Stimulated activated naive CD8-positive, alpha-beta T cell treated with anti-CD3 and anti-CD28 coated beads, Interleukin-15, amount 100 ng/mL, for 72 hours (primary cell): ENCODE data around the gene TNPO3.
"Not testable (repeated sequence)": the region's sequence is repeated elsewhere in the genome, so short reads cannot be mapped to it uniquely, and the experiment has no call there.

Experiments used
- ATAC-seq: fragments of 150-1000 bp; cut with Tn5 transposase; 2 replicates; pipeline ENCODE4 v1.10.0; 2021; ENCODE audit warnings: mild to moderate bottlenecking, moderate library complexity
- DNase-seq, 2 donors: peaks; one replicate each; pipeline ENCODE4 v3.0.0; 2021 to 2022
- H3K27ac Mint-ChIP-seq, 2 donors: one replicate each; pipeline ENCODE4 v1.8.0; 2022; ENCODE audit warnings: mild to moderate bottlenecking in 2 of 2, mixed read lengths in 2 of 2, moderate library complexity in 2 of 2
- H3K27me3 Mint-ChIP-seq: one replicate; pipeline ENCODE4 v1.8.0; 2022; ENCODE audit warnings: mixed read lengths
- H3K4me1 Mint-ChIP-seq: one replicate; pipeline ENCODE4 v1.8.0; 2022; ENCODE audit warnings: mild to moderate bottlenecking, mixed read lengths
- H3K4me3 Mint-ChIP-seq, 2 donors: one replicate each; pipeline ENCODE4 v1.8.0; 2022; ENCODE audit warnings: mild to moderate bottlenecking in 2 of 2, mixed read lengths in 2 of 2, moderate library complexity in 1 of 2
- H3K9me3 Mint-ChIP-seq, 2 donors: one replicate each; pipeline ENCODE4 v1.8.0; 2022; ENCODE audit warnings: mixed read lengths in 2 of 2

The TNPO3 gene

GRCh38 chr7:129076886-129077285 lies 22.0 kb upstream of the TNPO3 start:
- H3K4me3 Mint-ChIP-seq: no peak overlapping the region
- H3K4me1 Mint-ChIP-seq: peaks cover 10% of the 10 kb centered on the region
- DNase-seq (no peak), ATAC-seq (no peak)
- peaks cover 7% of the 10 kb centered on the region for H3K27me3 Mint-ChIP-seq
- no peak overlapping the region for H3K27ac Mint-ChIP-seq
- no peaks in the 10 kb centered on the region for H3K9me3 Mint-ChIP-seq

- Mint-ChIP-seq H3K4me1 (peaks cover 11% of the 10 kb centered on the region), H3K9me3 (no peaks in the 10 kb centered on the region), H3K27ac (no peak overlapping the region), H3K4me3 (no peak overlapping the region), H3K27me3 (peaks cover 10% of the 10 kb centered on the region)
- ATAC-seq: no peak
- DNase-seq: no peak
Measured at GRCh38 chr7:129074994-129075393, 20.1 kb upstream of the TNPO3 start.

- Mint-ChIP-seq H3K27me3 (peaks cover 15% of the 10 kb centered on the region), H3K27ac (no peak overlapping the region), H3K4me1 (peaks cover 13% of the 10 kb centered on the region), H3K4me3 (no peak overlapping the region), H3K9me3 (no peaks in the 10 kb centered on the region)
- DNase-seq: no peak
- ATAC-seq: no peak
Measured at GRCh38 chr7:129074361-129074871, 19.5 kb upstream of the TNPO3 start.

DNA sequence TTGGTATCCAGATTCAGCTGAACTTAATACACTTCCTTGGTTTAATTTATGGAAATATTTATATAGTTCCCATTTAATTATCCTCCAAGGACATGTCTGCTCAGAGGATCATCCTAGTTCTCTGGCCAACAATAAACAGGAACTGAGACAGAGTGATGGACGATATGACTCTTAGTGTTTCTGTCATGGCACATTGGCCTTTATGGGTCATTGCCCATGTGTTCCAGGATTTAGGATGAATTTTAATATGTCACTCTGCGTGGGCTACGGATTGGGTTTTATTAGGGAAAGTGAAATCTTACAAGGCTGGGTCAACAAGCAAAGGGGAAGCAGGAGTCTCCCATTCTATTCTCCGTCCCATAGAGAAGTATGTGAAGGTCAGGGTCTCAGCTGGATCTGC lies 18.8 kb upstream of the TNPO3 start:
- DNase-seq: no peak
- no peak for ATAC-seq
- peaks cover 22% of the 10 kb centered on the region for H3K27me3 Mint-ChIP-seq
- no peak overlapping the region for H3K27ac Mint-ChIP-seq
- peaks cover 17% of the 10 kb centered on the region for H3K4me1 Mint-ChIP-seq
- H3K9me3 Mint-ChIP-seq: no peaks in the 10 kb centered on the region
- no peak overlapping the region for H3K4me3 Mint-ChIP-seq

DNA sequence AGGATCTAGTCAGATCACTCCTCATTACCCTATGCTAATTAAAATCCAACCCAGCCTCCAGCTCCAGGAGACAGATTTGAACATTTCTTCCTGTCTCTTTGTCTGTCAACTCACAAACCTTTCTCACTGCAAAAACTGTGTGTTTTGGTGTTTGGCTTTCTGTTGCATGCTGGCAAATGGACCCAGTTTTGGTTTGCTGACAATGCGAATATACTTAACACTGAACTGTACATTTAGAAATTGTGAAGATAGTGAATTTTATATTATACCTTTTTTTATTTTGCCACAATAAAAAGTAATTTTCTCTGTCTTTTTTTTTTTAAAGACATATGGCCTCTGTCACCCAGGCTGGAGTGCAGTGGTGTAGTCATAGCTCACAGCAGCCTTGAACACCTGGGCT lies 18.3 kb upstream of the TNPO3 start:
- DNase-seq (no peak), ATAC-seq (no peak)
- Mint-ChIP-seq H3K4me3 (no peak overlapping the region), H3K27me3 (peaks cover 22% of the 10 kb centered on the region), H3K27ac (no peak overlapping the region), H3K9me3 (no peaks in the 10 kb centered on the region), H3K4me1 (peaks cover 17% of the 10 kb centered on the region)

DNA sequence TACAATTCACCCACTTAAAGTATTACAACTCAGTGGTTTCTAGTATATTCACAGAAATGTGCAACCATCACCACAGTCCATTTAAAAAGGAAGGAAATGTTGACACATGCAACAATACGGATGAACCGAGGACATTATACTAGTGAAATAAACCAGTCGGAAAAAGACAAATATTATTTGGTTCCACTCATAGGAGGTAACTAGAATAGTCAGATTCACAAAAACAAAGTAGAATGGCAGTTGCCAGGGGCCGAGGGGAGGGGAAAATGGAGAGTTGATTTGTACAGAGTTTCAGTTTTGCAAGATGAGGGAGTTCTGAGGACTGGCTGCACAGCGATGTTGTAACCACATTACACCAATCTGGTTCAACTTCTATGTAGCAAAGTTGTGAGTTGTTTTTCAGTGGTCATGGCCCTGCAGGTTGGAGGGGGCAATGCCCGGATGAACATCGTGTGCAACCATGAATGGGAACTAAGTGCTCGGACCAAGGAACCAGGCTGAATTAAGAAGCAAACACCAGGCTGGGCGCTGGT lies 17.6 kb upstream of the TNPO3 start:
- H3K4me1 Mint-ChIP-seq: peaks cover 17% of the 10 kb centered on the region
- ATAC-seq (peak; percentile 40), DNase-seq (no peak)
- H3K4me3 Mint-ChIP-seq: no peak overlapping the region
- peaks cover 22% of the 10 kb centered on the region for H3K27me3 Mint-ChIP-seq
- H3K9me3 Mint-ChIP-seq: no peaks in the 10 kb centered on the region
- no peak overlapping the region for H3K27ac Mint-ChIP-seq

DNA sequence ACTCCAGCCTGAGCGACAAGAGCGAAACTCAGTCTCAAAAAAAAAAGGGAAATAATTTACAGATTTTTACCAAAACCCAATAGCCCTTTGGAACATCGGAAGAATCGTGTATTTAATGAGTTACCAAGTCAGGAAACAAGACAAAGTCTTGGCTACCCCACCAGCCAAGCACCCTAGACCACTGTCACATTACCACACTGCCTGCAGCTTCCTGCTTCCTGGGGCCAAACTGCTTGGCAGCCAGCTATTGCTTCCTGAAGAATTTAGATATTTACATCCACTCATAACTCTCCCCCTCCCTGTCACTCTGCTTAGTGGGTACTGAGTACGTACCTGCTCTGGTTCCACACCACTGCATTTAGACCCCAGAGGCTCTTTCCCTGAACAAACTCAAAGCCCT lies 14.1 kb upstream of the TNPO3 start:
- Mint-ChIP-seq H3K9me3 (no peaks in the 10 kb centered on the region), H3K4me1 (peaks cover 17% of the 10 kb centered on the region), H3K27me3 (peaks cover 20% of the 10 kb centered on the region), H3K4me3 (no peak overlapping the region), H3K27ac (no peak overlapping the region)
- no peak for DNase-seq
- ATAC-seq: no peak

GRCh38 chr7:129067943-129068548 lies 13.1 kb upstream of the TNPO3 start:
- Mint-ChIP-seq H3K4me3 (no peak overlapping the region), H3K27me3 (peaks cover 15% of the 10 kb centered on the region), H3K9me3 (no peaks in the 10 kb centered on the region), H3K4me1 (peaks cover 17% of the 10 kb centered on the region), H3K27ac (no peak overlapping the region)
- DNase-seq (no peak), ATAC-seq (no peak)

DNA sequence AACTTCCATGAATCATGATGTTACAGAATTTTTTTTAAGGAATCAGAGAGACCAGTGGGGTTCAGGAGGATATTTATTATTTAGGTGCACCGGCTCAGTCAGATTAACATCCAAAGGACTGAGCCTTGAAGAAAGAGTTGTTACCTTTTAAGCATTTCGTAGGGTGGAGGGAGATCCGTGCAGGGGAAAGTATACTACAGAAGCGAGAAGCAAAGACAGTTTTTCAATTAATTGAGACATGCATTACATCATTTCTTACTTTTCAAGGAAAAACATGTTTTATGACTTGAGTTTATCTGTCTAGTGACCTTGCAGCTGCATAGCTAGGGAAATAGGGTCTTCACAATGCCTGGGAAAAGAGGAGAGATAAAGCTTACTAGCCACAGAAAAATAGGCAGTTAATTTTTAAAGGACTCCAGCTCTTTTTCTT lies 12.2 kb upstream of the TNPO3 start:
- not testable (repeated sequence) for ATAC-seq, H3K9me3 Mint-ChIP-seq, H3K4me1 Mint-ChIP-seq, DNase-seq, H3K4me3 Mint-ChIP-seq, H3K27ac Mint-ChIP-seq
- peaks cover 15% of the 10 kb centered on the region for H3K27me3 Mint-ChIP-seq

DNA sequence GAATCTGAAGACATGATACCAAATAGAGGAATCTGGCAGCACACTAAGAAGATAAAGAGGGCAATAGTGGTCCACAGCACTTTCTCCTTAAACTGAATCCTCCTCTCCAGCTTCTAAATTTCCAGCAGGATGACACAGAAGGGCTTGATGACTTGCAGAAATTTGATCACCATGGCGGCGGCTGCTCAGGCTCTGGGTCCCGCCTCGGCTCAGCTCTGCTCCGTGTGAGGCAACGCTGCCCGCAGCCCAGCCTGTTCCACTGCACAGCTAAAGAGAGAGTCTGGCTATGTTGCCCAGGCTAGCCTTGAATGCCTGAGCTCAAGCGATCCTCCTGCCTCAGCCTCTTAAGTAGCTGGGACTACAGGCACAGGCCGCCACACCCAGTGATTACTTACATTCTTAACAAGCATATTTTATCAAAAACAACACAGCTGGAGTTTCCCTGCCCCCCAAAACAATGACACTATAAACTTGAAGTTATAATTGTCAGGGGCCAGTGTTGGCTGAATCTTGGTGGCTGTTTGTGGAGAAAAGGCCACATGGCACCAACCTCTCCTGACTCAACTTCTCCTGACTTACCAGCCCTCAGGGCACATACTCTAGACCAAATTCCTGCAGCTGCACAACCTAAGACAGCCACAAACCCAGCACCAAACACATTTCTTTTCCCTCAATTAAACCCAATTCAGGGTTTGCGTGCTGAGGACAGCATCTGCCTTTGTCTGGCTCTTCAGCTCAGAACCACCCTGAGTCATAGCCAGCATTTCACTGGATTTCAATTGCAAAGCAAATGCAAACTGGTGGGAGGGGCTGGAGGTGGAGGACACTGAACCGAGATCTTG lies 11.6 kb upstream of the TNPO3 start:
- H3K9me3 Mint-ChIP-seq: no peaks in the 10 kb centered on the region
- no peak overlapping the region for H3K27ac Mint-ChIP-seq
- DNase-seq (no peak), ATAC-seq (no peak)
- H3K4me1 Mint-ChIP-seq: peaks cover 6% of the 10 kb centered on the region
- H3K4me3 Mint-ChIP-seq: no peak overlapping the region
- H3K27me3 Mint-ChIP-seq: peaks cover 15% of the 10 kb centered on the region

- H3K4me1 Mint-ChIP-seq: peaks cover 34% of the 10 kb centered on the region
Measured at GRCh38 chr7:129055861-129056464, 1.1 kb upstream of the TNPO3 start.

GRCh38 chr7:129055294-129055816 lies 444 bp upstream of the TNPO3 start:
- Mint-ChIP-seq H3K27ac (peak overlapping the region; percentile 100), H3K4me1 (peaks cover 40% of the 10 kb centered on the region), H3K27me3 (peaks cover 8% of the 10 kb centered on the region), H3K9me3 (no peaks in the 10 kb centered on the region), H3K4me3 (peak overlapping the region; percentile 94 to 95)
- ATAC-seq (peak; percentile 35), DNase-seq (no peak)

More at GRCh38 chr7:129055861-129056464, 1.1 kb upstream of the TNPO3 start:
- Mint-ChIP-seq H3K4me3 (peak overlapping the region; percentile 94 to 95), H3K27me3 (peaks cover 8% of the 10 kb centered on the region), H3K27ac (no peak overlapping the region), H3K9me3 (no peaks in the 10 kb centered on the region)
- no peak for DNase-seq
- ATAC-seq: no peak

- no peak for DNase-seq
- H3K27me3 Mint-ChIP-seq: no peaks in the 10 kb centered on the region
- H3K4me3 Mint-ChIP-seq: peak overlapping the region; percentile 94 to 95
- H3K27ac Mint-ChIP-seq: peak overlapping the region; percentile 100
- no peaks in the 10 kb centered on the region for H3K9me3 Mint-ChIP-seq
- no peak for ATAC-seq
- peaks cover 50% of the 10 kb centered on the region for H3K4me1 Mint-ChIP-seq
Measured at GRCh38 chr7:129053938-129054437, 923 bp downstream of the TNPO3 start.

DNA sequence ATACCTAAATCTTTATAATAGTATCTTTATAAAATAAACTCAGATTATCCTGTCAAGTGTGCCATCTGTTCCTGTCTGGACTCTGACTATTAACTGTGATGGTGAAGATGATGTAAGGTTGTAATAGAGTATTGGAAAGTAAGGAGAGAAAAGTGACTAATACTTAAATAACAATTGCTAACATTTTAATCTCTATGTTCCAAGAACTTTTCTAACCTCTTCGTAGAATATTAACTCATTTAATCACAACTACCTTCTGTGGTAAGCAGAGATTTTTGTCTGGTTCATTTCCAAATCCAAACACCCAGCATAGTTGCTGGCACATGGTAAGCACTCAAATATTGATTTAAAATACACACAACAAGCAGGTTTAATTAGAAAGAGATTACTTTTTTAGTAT lies 2.5 kb downstream of the TNPO3 start:
- no peak for DNase-seq
- Mint-ChIP-seq H3K4me1 (peaks cover 66% of the 10 kb centered on the region), H3K27me3 (no peaks in the 10 kb centered on the region), H3K27ac (no peak overlapping the region), H3K4me3 (peak overlapping the region; percentile 94 to 95), H3K9me3 (no peaks in the 10 kb centered on the region)
- no peak for ATAC-seq

DNA sequence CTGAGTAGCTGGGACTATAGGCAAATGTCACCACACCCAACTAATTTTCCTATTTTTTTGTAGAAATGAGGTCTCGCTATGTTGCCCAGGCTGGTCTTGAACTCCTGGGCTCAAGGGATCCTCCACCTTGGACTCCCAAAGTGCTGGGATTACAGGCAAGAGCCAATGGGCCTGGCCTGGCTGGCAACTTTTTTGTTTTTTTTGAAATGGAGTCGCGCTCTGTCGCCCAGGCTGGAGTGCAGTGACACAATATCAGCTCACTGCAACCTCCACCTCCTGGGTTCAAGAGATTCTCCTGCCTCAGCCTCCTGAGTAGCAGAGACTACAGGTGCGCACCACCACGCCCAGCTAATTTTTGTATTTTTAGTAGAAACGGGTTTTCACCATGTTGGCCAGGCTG lies 3.5 kb downstream of the TNPO3 start:
- not testable (repeated sequence) for ATAC-seq, H3K27ac Mint-ChIP-seq, H3K9me3 Mint-ChIP-seq, DNase-seq, H3K4me3 Mint-ChIP-seq, H3K27me3 Mint-ChIP-seq
- H3K4me1 Mint-ChIP-seq: peaks cover 75% of the 10 kb centered on the region
